RWPE1 (cell line): ENCODE measurements around the gene VPS29.
A peak's percentile ranks its signal among the peaks of the same experiment; 100 is the strongest.

ENCODE experiments used
- CTCF ChIA-PET: fragments of 350-600 bp; sonication (Branson Sonifier 250); formaldehyde crosslinking; extraction: SDS; loops from one replicate; lab custom pipeline; 2021; lab: Yijun Ruan, JAX
- POLR2A ChIA-PET: fragments of 400-600 bp; formaldehyde crosslinking; extraction: SDS; loops from one replicate; lab custom pipeline; 2020; ENCODE audit warnings: antibody characterized with exemption; ENCODE audit not compliant: low non-redundant PET; lab: Yijun Ruan, JAX
- DNase-seq: peaks from one replicate; pipeline ENCODE4 v3.0.0; 2012; ENCODE audit warnings: low spot score
- H3K27ac ChIP-seq: fragments of 450-650 bp; 2 replicates; pipeline ENCODE4 v1.5.1; 2017
- TF ChIP-seq, protein P1 (sequence below): fragments of 450-650 bp; conservative IDR thresholded peaks from 2 replicates; pipeline ENCODE4 v1.5.1; 2017; ENCODE audit warnings: low read depth, mild to moderate bottlenecking

Gene VPS29

DNA sequence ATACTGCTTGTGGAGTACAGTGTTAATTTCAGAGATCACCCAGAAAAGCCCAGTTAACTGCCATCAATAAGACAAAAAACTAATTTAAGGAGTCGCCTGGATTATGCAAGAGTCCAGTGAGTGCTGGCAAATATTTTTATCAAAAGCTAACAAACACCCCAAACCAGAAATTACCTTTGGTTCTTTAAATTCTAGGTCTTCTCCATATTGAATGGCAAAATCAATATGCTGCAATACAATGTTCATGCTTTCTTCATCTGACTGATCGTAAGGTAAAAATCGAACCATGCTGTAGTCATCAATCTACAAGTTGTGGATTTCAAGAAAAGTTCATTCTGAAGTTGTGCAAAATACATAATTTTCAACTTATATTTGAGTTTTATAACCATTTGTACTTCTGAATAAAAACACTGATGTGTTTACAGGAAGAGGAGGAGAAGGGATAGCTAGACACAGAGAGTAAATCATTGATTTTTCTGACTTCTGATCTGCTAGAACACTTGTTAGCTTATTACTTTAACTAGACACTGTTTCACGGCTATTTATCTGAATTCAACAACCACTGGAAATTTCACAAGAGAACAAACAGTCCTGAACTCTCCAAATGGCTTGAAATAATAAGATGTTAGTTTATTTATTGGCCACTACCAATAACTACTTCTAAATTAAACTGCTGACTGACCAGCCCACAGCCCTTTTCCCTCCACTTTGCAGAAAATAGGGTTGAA is 48.2 kb downstream of the VPS29 start:
- TF ChIP-seq, protein P1, sequence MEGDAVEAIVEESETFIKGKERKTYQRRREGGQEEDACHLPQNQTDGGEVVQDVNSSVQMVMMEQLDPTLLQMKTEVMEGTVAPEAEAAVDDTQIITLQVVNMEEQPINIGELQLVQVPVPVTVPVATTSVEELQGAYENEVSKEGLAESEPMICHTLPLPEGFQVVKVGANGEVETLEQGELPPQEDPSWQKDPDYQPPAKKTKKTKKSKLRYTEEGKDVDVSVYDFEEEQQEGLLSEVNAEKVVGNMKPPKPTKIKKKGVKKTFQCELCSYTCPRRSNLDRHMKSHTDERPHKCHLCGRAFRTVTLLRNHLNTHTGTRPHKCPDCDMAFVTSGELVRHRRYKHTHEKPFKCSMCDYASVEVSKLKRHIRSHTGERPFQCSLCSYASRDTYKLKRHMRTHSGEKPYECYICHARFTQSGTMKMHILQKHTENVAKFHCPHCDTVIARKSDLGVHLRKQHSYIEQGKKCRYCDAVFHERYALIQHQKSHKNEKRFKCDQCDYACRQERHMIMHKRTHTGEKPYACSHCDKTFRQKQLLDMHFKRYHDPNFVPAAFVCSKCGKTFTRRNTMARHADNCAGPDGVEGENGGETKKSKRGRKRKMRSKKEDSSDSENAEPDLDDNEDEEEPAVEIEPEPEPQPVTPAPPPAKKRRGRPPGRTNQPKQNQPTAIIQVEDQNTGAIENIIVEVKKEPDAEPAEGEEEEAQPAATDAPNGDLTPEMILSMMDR, result no peak
- ChIA-PET POLR2A (no interaction called here), CTCF (no interaction called here)
- H3K27ac ChIP-seq, result no peak overlapping the region
- no peak for DNase-seq

DNA sequence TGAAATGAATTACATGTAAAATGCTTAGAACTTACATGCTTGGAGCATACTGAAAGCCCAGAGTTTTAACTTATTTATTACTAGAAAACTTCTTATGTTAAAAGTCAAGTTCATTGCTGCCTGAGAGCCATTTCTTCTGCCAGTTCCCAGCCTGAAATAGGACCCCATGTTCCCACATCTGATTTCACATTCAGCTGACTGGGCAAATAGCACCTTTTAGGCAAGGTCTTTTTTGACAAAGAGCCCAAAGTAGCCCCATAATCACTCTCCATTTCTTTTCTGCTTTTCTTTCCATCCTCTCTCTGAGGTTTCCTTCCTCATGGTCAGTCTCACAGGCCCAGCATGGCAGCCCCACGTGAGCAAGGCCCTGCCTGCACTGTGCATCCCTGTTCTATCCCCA is 50.6 kb downstream of the VPS29 start:
- H3K27ac ChIP-seq, result peak overlapping the region; percentile 31
- POLR2A ChIA-PET, result no interaction called here
- TF ChIP-seq, protein P1, result no peak
- no peak for DNase-seq
- CTCF ChIA-PET, result interaction anchor here (0.5 to 2.3 kb wide), 2 partner anchors 48 to 151 kb away, joined by 3 to 20 read pairs; no protein-coding TSS in a partner anchor

DNA sequence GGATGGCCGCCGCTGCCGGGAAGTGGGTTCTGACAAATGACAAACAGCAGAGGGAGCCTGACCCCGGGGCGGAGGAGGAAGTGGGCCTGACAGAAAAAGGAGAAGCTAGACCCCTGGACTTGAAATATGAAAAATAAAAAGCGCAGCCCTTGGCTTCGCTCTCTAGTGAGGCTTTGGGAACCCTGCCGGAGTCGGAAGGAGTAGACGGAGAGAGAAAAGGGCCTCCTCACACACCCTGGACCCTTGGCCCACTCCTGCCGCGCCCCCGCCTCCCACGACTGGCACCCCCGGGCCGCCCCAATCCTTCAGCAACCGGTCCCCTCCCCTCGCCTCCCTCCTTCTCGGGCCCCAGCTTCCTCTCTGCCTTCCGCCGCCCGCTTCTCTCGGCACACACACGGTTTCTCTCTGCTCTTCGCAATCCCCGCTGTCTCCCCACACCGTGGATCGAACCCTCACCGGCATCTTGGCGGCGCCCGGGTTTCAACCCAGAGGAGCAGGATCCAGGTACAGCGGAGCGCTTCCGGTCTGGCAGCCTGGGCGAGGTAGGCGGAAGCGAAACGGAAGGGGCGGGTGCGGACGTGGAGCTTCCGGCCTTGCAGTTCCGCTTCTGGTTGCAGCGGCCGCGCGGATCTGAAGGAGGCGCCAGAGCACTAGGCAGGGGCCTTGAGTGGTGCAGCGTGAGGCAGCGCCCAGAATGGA is 52.0 kb downstream of the VPS29 start, which contains the start of gene ARPC3:
Gene ARPC3 (minus strand): TSS at position 539 of the 699 bp plus-strand sequence. CDS start 77 bp downstream, at position 462.
- peak within 1 kb of the TSS; percentile 90 for H3K27ac ChIP-seq
- ChIA-PET POLR2A (no interaction called here), CTCF (interaction anchor here (0.6 to 2.3 kb wide), 18 partner anchors 9 to 1562 kb away, joined by 3 to 20 read pairs (median 4); partner anchors contain the start of gene GPN3)
- TF ChIP-seq, protein P1, result peak; percentile 90
- peak; percentile 85 for DNase-seq

DNA sequence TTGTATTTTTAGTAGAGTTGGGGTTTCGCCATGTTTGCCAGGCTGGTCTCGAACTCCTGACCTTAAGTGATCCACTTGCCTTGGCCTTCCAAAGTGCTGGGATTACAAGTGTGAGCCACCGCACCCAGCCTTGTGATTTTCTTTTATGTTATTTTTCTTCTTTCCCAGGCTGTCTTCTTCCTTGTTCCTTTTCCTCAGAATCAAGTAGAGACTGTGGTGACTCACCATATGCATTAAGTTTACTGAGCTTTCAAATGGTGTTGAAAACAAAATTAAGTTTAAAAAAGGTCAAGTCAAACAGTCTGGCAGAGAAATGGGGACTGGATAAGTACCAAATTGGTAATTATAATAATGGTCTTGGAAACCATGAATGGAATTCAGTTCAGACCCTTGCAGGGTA is 57.5 kb downstream of the VPS29 start:
- ChIA-PET POLR2A (no interaction called here), CTCF (interaction anchor here (0.7 kb wide), 1 partner anchor 371 kb away, joined by 4 read pairs; no protein-coding TSS in a partner anchor)
- DNase-seq, result no peak
- no peak overlapping the region for H3K27ac ChIP-seq
- TF ChIP-seq, protein P1, result no peak
